ENCODE results near the gene GEMIN5.

DNA sequence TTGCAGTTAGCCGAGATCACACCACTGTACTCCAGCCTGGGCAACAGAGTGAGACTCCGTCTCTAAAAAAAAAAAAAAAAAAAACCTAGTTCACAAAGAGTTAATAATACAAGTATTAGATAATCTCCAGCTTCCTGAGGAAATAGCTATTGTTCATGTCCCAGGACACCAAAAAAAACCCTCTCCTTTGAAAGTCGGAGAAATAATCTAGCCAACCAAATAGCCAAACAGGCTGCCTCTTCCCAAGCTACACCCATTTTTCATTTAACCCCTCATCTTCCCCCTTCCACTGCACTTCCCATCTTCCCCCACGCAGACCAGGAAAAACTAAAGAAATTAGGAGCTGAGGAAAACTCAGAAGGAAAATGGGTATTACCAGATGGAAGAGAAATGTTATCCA is 56.0 kb downstream of the GEMIN5 start:
- TF ChIP-seq POLR2AphosphoS5 (IDR thresholded peaks at IDR 0.05; ENCODE audit: low read depth, low read length) (no peak), POLR2A (IDR thresholded peaks at IDR 0.05; ENCODE audit: low read depth, low read length) (no peak), TAF1 (IDR thresholded peaks at IDR 0.05; ENCODE audit: borderline replicate concordance, low read depth, low read length) (no peak)

All from GM12892 (cell line).